Keratinocyte (primary cell): Measurements from ENCODE around the gene SIPA1. TPM values are rescaled to one million over a fixed set of nuclear protein-coding genes. Genes with fewer than 3 reads are reported as not detected.

Experiments used
- DNase-seq: peaks from one replicate; pipeline ENCODE4 v3.0.0-alpha.2; 2011; ENCODE audit warnings: low read depth, missing footprints, low spot score
- FAIRE-seq: peaks from 2 replicates; lab custom pipeline; 2011; peaks lifted over from hg19 to GRCh38; lab: Jason Lieb, UNC
- H2AFZ ChIP-seq: 2 replicates; pipeline ENCODE4 v1.6.0; 2012; ENCODE audit warnings: low read length, control low read depth, inconsistent platforms; ENCODE audit not compliant: control insufficient read depth
- H3K27ac ChIP-seq: 2 replicates; pipeline ENCODE4 v1.5.1; 2011; ENCODE audit warnings: low read length; ENCODE audit not compliant: control insufficient read depth, insufficient read depth
- H3K27me3 ChIP-seq: 3 replicates; pipeline ENCODE4 v1.6.0; 2011; ENCODE audit warnings: low read length; ENCODE audit not compliant: control insufficient read depth, insufficient read depth; ENCODE audit errors: extremely low read depth
- H3K36me3 ChIP-seq, 2 experiments: 2 replicates in 1 of 2; 3 replicates in 1 of 2; pipeline ENCODE4 v1.5.1; 2011; ENCODE audit warnings: low read length in 2 of 2, mild to moderate bottlenecking in 1 of 2; ENCODE audit not compliant: control insufficient read depth in 2 of 2, insufficient read depth in 2 of 2; ENCODE audit errors: extremely low read depth in 1 of 2
- H3K4me1 ChIP-seq: 3 replicates; pipeline ENCODE4 v1.5.1; 2011; ENCODE audit warnings: low read length; ENCODE audit not compliant: control insufficient read depth, insufficient read depth; ENCODE audit errors: extremely low read depth
- H3K4me2 ChIP-seq: 3 replicates; pipeline ENCODE4 v1.6.0; 2011; ENCODE audit warnings: low read depth, low read length; ENCODE audit not compliant: control insufficient read depth, insufficient read depth; ENCODE audit errors: extremely low read depth
- H3K4me3 ChIP-seq, 3 experiments: fragments of 200-600 bp in 1 of 3; sonication (generic) in 1 of 3; 2 replicates in 2 of 3; 3 replicates in 1 of 3; pipeline ENCODE4 v1.5.1; 2011 to 2016; ENCODE audit warnings: low read length in 3 of 3, mild to moderate bottlenecking in 3 of 3, control low read depth in 2 of 3, inconsistent platforms in 1 of 3, low read depth in 1 of 3, mixed read lengths in 1 of 3, mixed run types in 1 of 3, moderate library complexity in 1 of 3; ENCODE audit not compliant: control insufficient read depth in 2 of 3, insufficient read depth in 2 of 3; ENCODE audit errors: extremely low read depth in 1 of 3
- H3K79me2 ChIP-seq: 2 replicates; pipeline ENCODE4 v1.6.0; 2012; ENCODE audit warnings: low read length; ENCODE audit not compliant: control insufficient read depth, insufficient read depth
- H3K9ac ChIP-seq: 3 replicates; pipeline ENCODE4 v1.6.0; 2011; ENCODE audit warnings: low read length; ENCODE audit not compliant: control insufficient read depth, insufficient read depth; ENCODE audit errors: extremely low read depth
- H3K9me1 ChIP-seq: 3 replicates; pipeline ENCODE4 v1.6.0; 2011; ENCODE audit warnings: low read length; ENCODE audit not compliant: control insufficient read depth, insufficient read depth; ENCODE audit errors: extremely low read depth
- H3K9me3 ChIP-seq: 2 replicates; pipeline ENCODE4 v1.5.1; 2012; ENCODE audit warnings: low read depth, low read length; ENCODE audit not compliant: control insufficient read depth
- H4K20me1 ChIP-seq: 3 replicates; pipeline ENCODE4 v1.6.0; 2011; ENCODE audit warnings: low read length; ENCODE audit not compliant: control insufficient read depth, insufficient read depth; ENCODE audit errors: extremely low read depth
- CTCF ChIP-seq, 3 experiments: IDR thresholded peaks in 1 of 3; conservative IDR thresholded peaks in 1 of 3; optimal IDR thresholded peaks in 1 of 3; 2 replicates in 2 of 3; 3 replicates in 1 of 3; pipeline versions ENCODE3 to v1.5.1; 2011; ENCODE audit warnings: low read length in 3 of 3, mild to moderate bottlenecking in 3 of 3, moderate library complexity in 2 of 3, control low read depth in 1 of 3, inconsistent platforms in 1 of 3; ENCODE audit not compliant: insufficient read depth in 2 of 3; ENCODE audit errors: extremely low read depth in 1 of 3
- EZH2 ChIP-seq: IDR thresholded peaks from one replicate; pipeline ENCODE4 v1.6.1; 2012; ENCODE audit warnings: inconsistent platforms, mild to moderate bottlenecking, low read length, moderate library complexity
- dilution Hi-C: fragments of 300-500 bp; cut with MboI; formaldehyde crosslinking; loops from one replicate; pipeline ENCODE4 v1.7.0; 2020; ENCODE audit warnings: low sequenced_read_pairs; ENCODE audit not compliant: extremely low pct_ligation_motif_present
- polyA plus RNA-seq, 5 experiments: library from polyadenylated mRNA; depleted of rRNA in 3 of 5; stranded (reverse) in 3 of 5; stranded (forward) in 1 of 5; unstranded in 1 of 5; fragments of >200 nt; gene quantifications; 1 replicate in 1 of 5; 2 replicates in 3 of 5; 3 replicates in 1 of 5; pipeline versions ENCODE4 v1.2.1 to v1.2.3, GENCODE V29; 2011 to 2012; ENCODE audit warnings: missing spikeins in 2 of 5, low read depth in 1 of 5, low replicate concordance in 1 of 5

Gene SIPA1
- polyA plus RNA-seq, 1 donor (not counting 4 experiments of a cell fraction or from before 2014, with no cell fraction given): 4.5 TPM

GRCh38 chr11:65621460-65621859 is 16.4 kb upstream of the SIPA1 start:
- Histone ChIP-seq H3K27ac (no peak overlapping the region), H3K4me2 (no peak overlapping the region), H3K27me3 (no peaks in the 10 kb centered on the region), H4K20me1 (peaks cover 2% of the 10 kb centered on the region), H3K9me1 (no peaks in the 10 kb centered on the region), H3K36me3 (peaks cover 55 to 56% of the 10 kb centered on the region in 2 experiments), H3K9me3 (no peaks in the 10 kb centered on the region), H3K9ac (no peak overlapping the region), H2AFZ (no peak overlapping the region), H3K79me2 (peaks cover 41% of the 10 kb centered on the region), H3K4me3 (no peak overlapping the region), H3K4me1 (peaks cover 8% of the 10 kb centered on the region)
- no peak for DNase-seq
- TF ChIP-seq CTCF (optimal IDR thresholded peaks at IDR 0.05 in 1 of 3, IDR thresholded peaks at IDR 0.05 in 1 of 3, conservative IDR thresholded peaks at IDR 0.05 in 1 of 3; ENCODE audit: extremely low read depth in 1 of 3, insufficient read depth in 2 of 3, low read length in 3 of 3) (no peak), EZH2 (no peak)
- dilution Hi-C loops: no loop called here
- FAIRE-seq: no peak

- Histone ChIP-seq H3K36me3 (peaks cover 60% of the 10 kb centered on the region in 2 experiments), H2AFZ (no peak overlapping the region), H3K4me3 (no peak overlapping the region), H4K20me1 (peaks cover 2% of the 10 kb centered on the region), H3K79me2 (peaks cover 36% of the 10 kb centered on the region), H3K27me3 (no peaks in the 10 kb centered on the region), H3K9me3 (no peaks in the 10 kb centered on the region), H3K9me1 (no peaks in the 10 kb centered on the region), H3K4me2 (no peak overlapping the region), H3K9ac (no peak overlapping the region), H3K27ac (no peak overlapping the region), H3K4me1 (peaks cover 3% of the 10 kb centered on the region)
- dilution Hi-C loops: no loop called here
- FAIRE-seq (no peak), DNase-seq (no peak)
- TF ChIP-seq CTCF (optimal IDR thresholded peaks at IDR 0.05 in 1 of 3, IDR thresholded peaks at IDR 0.05 in 1 of 3, conservative IDR thresholded peaks at IDR 0.05 in 1 of 3; ENCODE audit: extremely low read depth in 1 of 3, insufficient read depth in 2 of 3, low read length in 3 of 3) (no peak), EZH2 (no peak)
Measured at GRCh38 chr11:65622011-65622410, 15.9 kb upstream of the SIPA1 start.
